ENCODE measurements around the gene SLC1A1. TPM values are rescaled to one million over a fixed set of nuclear protein-coding genes. Genes with fewer than 3 reads are reported as not detected.
"Not testable (repeated sequence)": the region's sequence is repeated elsewhere in the genome, so short reads cannot be mapped to it uniquely, and the experiment has no call there.

The SLC1A1 gene
- polyA plus RNA-seq, 1 donor from 2014 or later: not detected

GRCh38 chr9:4541281-4541680 lies 51.0 kb downstream of the SLC1A1 start:
- Mint-ChIP-seq H3K4me1 (no peaks in the 10 kb centered on the region), H3K4me3 (no peak overlapping the region), H3K9me3 (peaks cover 0 to 4% (median 0%) of the 10 kb centered on the region in 3 donors), H3K36me3 (no peaks in the 10 kb centered on the region), H3K27me3 (no peaks in the 10 kb centered on the region), H3K27ac (no peak overlapping the region)

DNA sequence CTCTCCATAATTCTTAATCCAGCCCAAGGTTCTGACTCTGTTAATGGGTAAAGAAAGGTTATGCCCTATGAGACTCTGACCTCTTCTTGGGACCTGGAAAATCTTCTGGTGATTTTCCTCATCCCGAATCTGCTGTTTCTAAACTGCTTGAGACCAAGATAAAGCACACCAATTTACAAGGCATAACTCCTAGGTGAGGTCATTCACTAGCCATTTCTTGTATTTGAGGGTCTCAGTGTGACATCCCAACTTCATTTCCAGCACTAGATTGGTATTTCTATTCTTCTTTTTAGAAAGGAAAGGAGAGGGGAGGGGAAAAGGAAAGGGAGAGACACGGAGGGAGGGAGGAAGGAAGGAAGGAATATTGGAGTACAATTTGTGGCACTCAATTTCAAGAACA lies 51.6 kb downstream of the SLC1A1 start:
- no peak overlapping the region for H3K27ac Mint-ChIP-seq
- no peaks in the 10 kb centered on the region for H3K36me3 Mint-ChIP-seq
- H3K9me3 Mint-ChIP-seq: peaks cover 0 to 4% (median 0%) of the 10 kb centered on the region in 3 donors
- H3K27me3 Mint-ChIP-seq: no peaks in the 10 kb centered on the region
- H3K4me1 Mint-ChIP-seq: no peaks in the 10 kb centered on the region
- no peak overlapping the region for H3K4me3 Mint-ChIP-seq

DNA sequence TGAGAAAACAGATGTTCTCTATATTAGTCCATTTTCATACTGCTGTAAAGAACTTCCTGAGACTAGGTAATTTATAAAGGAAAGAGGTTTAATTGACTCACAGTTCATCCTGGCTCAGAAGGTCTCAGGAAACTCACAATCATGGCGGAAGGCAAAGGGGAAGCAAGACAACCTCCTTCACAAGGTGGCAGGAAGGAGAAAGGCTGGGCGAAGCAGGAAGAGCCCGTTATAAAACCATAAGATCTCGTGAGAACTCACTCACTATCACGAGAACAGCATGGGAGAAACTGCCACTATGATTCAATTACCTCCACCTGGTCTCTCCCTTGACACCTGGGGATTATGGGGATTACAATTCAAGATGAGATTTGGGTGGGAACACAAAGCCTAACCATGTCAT lies 54.4 kb downstream of the SLC1A1 start:
- not testable (repeated sequence) for H3K27ac Mint-ChIP-seq, H3K4me1 Mint-ChIP-seq, H3K4me3 Mint-ChIP-seq, H3K9me3 Mint-ChIP-seq, H3K27me3 Mint-ChIP-seq, H3K36me3 Mint-ChIP-seq

DNA sequence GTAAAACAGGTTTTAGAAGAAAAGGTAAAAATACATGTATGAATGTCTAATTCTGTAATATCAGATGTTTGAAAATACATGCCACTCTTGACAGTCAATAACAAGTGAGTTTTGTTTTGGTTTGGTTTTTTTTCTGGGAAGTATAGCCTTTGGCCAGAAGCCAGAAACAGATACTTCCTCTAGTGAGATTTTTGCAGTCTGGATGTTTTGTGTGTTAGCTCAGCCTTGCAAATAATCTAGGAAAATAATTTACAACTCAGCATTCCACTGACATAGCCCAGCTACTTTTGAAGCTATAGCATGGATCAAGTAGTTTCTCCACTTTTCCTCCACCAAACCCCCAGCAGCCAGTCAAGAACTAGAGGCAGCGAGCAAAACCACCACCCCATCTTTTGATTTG lies 56.7 kb downstream of the SLC1A1 start:
- Mint-ChIP-seq H3K27me3 (peaks cover 1% of the 10 kb centered on the region), H3K36me3 (no peaks in the 10 kb centered on the region), H3K4me3 (no peak overlapping the region), H3K4me1 (no peaks in the 10 kb centered on the region), H3K27ac (no peak overlapping the region), H3K9me3 (no peaks in the 10 kb centered on the region)

DNA sequence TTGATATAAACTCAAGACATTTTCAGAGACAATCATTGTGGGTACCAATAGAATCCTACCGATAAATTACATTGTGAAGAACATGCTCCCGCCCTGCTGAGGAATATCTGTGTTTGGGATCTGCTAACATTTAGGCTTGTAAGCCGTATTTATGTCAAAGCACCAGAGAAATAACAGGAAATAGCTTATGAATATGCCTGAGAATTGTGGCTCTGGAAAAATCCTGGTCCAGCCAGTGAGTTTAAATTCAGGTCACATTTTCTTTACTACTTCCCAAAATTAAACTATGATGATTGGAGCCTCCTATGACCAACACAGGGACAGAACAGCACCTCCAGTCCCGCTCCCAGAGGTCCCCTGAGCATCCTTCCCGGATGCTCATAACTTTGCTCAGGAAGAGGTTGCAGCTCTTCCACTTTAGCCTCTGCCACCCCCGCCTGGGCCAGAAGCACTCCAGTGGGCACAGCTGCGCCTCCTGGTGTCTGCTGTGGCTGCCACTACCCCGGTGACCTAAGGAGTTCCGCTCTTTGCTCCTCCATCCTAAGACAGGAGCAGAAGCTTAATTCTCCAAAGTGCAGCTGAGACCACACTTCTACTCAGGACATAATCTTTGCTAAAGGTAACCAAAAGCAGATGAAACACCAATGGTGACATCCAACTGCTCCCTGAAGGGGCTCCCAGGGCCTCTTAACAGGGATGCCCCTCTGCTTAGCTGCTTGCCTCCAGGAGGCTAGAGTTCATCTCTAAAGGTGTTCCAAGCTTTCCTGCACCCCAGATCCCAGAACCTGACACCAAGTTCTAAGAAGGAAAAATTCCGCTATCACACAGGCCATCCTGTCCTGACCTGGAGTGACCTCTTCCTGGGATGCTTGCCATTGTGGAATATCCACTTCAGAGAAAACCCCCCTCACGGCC lies 58.8 kb downstream of the SLC1A1 start:
- Mint-ChIP-seq H3K9me3 (no peaks in the 10 kb centered on the region), H3K27ac (no peak overlapping the region), H3K4me1 (no peaks in the 10 kb centered on the region), H3K4me3 (no peak overlapping the region), H3K27me3 (peaks cover 1% of the 10 kb centered on the region), H3K36me3 (no peaks in the 10 kb centered on the region)

DNA sequence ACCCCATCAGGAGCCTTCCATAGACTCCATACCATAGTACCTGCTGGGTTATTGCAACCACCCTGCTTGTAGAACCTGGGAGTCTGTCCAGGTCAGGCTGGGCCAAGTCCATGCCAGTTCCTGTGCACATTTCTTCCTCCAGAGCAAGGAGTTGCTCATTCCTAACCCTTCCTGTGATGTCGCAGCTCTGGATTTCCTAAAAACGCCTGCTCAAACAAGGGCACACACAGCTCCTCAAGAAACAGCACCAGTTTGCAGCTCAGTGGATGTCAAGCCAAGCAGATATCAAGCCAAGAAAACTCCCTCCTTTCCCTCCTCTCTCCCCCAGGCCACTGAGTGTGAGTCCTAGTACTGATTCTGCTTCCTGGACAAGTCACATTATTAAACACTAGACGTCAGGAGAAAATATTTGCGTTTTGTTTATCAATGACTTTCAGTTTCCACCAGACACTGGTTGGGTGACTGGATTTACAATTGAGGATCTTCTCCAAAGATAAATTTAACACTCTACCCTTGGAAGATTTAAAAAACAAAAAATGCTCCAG lies 59.6 kb downstream of the SLC1A1 start:
- Mint-ChIP-seq H3K27me3 (peaks cover 1% of the 10 kb centered on the region), H3K4me3 (no peak overlapping the region), H3K4me1 (no peaks in the 10 kb centered on the region), H3K9me3 (no peaks in the 10 kb centered on the region), H3K36me3 (no peaks in the 10 kb centered on the region), H3K27ac (no peak overlapping the region)

DNA sequence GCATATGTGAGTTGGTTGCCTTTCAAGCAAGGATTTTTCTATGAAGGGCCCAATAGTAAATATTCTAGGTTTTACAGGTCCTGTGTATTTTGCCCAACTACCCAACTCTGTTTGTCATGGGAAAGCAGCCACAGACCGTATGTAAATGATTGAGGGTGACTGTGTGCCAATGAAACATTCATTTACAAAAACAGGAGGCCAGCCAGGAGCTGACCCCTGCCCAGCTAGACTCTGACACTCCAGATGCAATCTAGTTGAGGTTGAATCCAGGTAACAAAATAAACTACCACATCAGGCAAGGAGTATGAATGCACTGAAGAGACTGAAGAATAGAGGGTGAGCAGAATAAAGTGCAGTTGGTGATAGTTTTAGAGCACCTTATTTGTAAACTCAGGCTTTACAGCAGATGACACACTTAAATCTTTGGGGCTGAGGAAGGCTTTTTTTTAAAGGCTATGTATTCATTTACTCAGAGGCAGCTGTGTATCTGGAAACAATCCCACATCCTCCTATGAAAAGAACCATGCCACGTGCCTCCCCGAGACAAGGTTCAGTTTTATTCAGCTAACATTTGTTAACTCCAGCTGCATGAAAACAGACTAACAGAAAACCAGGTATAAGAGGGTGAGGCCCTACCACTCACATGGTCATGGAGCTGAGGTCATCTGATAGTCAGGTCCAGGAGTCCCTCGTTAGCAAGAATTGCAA lies 60.7 kb downstream of the SLC1A1 start:
- H3K4me3 Mint-ChIP-seq: no peak overlapping the region
- peaks cover 1% of the 10 kb centered on the region for H3K27me3 Mint-ChIP-seq
- H3K27ac Mint-ChIP-seq: no peak overlapping the region
- H3K36me3 Mint-ChIP-seq: no peaks in the 10 kb centered on the region
- H3K9me3 Mint-ChIP-seq: no peaks in the 10 kb centered on the region
- H3K4me1 Mint-ChIP-seq: no peaks in the 10 kb centered on the region

DNA sequence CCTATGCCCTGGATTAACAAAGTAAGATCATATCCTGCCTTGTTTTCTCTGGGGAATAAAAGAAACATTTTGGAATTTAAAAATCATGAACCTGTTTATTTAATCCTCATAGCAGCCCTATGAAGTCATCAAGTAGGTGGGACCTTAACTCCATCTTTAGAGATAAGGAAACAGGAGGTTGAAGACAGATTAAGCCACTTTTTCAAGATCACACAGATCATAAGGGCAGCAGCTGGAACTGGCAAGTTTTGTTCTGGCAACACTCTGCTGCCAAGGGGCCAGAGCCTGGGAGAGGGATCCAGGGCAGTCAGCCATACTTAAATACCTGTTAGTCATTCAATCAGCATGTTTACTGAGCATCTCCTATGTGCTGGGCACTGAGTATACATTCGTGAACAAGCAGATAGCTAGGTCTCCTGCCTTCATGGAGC lies 63.7 kb downstream of the SLC1A1 start:
- no peaks in the 10 kb centered on the region for H3K36me3 Mint-ChIP-seq
- H3K4me1 Mint-ChIP-seq: peaks cover under 1 to 5% (median under 1%) of the 10 kb centered on the region in 3 donors
- no peak overlapping the region for H3K27ac Mint-ChIP-seq
- H3K27me3 Mint-ChIP-seq: peaks cover 1% of the 10 kb centered on the region
- no peaks in the 10 kb centered on the region for H3K9me3 Mint-ChIP-seq
- H3K4me3 Mint-ChIP-seq: no peak overlapping the region

DNA sequence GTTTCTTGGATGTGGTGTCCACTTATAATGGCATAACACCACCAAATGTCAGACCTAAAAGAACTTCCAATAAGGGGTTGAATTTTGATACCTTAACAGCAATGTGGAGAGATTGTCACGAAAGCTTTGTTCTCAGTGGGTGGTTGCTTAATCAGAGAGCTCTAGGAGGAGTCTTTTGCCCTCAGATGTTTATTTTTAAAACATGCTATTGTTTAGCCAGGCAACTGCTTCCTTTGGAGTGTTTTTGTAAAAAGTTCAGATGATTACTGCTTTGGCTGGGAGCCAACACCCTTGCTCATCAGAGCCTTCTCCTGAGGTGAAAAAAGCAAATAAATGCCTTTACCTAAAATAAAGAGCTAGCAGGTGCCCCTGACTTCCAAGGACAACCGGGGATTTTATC lies 65.0 kb downstream of the SLC1A1 start:
- Mint-ChIP-seq H3K4me1 (peaks cover 9 to 13% (median 13%) of the 10 kb centered on the region in 3 donors), H3K9me3 (peaks cover 0 to 2% (median 0%) of the 10 kb centered on the region in 3 donors), H3K4me3 (no peak overlapping the region), H3K27me3 (peaks cover 4% of the 10 kb centered on the region), H3K36me3 (no peaks in the 10 kb centered on the region), H3K27ac (no peak overlapping the region)

GRCh38 chr9:4558371-4558998 lies 68.2 kb downstream of the SLC1A1 start:
- Mint-ChIP-seq H3K27ac (no peak overlapping the region), H3K4me3 (no peak overlapping the region), H3K9me3 (peaks cover 0 to 2% (median 0%) of the 10 kb centered on the region in 3 donors), H3K36me3 (no peaks in the 10 kb centered on the region), H3K4me1 (peaks cover 11 to 14% (median 13%) of the 10 kb centered on the region in 3 donors), H3K27me3 (peaks cover 10% of the 10 kb centered on the region)

GRCh38 chr9:4559261-4560182 lies 69.3 kb downstream of the SLC1A1 start:
- Mint-ChIP-seq H3K27me3 (peaks cover 10% of the 10 kb centered on the region), H3K4me3 (peak overlapping the region in 2 of 4 donors; percentile 3 to 78), H3K9me3 (peaks cover 0 to 2% (median 0%) of the 10 kb centered on the region in 3 donors), H3K36me3 (no peaks in the 10 kb centered on the region), H3K4me1 (peaks cover 11 to 14% (median 13%) of the 10 kb centered on the region in 3 donors), H3K27ac (no peak overlapping the region)

DNA sequence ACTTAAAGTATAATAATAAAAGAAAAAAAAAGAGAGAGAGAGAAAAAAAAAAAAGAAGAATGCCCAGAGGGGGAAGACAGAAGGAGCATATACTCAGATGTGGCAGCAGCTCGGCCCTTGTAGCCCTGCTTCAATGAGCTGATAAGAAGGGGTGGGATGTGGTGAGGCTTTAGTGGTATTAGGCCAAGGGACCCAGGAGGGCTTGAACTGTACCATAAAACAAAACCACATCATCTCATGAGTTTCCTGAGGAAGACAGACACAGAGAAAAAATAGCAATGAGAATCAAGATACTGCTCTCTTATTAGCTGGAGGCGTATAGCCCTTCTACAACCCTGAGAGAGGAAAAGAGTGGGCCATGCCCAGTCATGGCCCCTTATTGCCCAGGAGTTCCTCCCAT lies 72.8 kb downstream of the SLC1A1 start:
- H3K9me3 Mint-ChIP-seq: peaks cover 2 to 6% (median 3%) of the 10 kb centered on the region in 3 donors
- peaks cover 14% of the 10 kb centered on the region for H3K27me3 Mint-ChIP-seq
- no peaks in the 10 kb centered on the region for H3K36me3 Mint-ChIP-seq
- no peak overlapping the region for H3K27ac Mint-ChIP-seq
- peaks cover 11 to 13% (median 12%) of the 10 kb centered on the region in 3 donors for H3K4me1 Mint-ChIP-seq
- no peak overlapping the region for H3K4me3 Mint-ChIP-seq

DNA sequence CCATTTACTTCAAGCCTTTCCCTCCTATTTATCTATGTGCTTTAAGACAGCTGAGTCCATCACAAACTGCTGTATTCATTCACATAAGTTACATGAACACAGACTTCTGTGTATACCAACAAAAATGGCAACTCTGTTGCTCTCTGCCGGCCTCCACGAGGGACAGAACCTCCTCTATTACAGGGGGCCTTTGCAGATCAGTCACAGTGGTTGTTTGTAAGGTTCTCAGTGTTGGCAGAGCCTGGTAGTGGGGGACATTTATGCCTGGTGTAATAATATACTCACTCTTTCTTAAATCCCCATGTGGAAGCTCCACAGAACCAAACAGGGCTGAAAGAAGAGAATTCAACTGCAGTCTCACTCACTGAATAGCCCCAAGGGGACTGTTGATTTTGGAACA lies 76.5 kb downstream of the SLC1A1 start:
- H3K27me3 Mint-ChIP-seq: peaks cover 4% of the 10 kb centered on the region
- no peaks in the 10 kb centered on the region for H3K4me1 Mint-ChIP-seq
- no peak overlapping the region for H3K27ac Mint-ChIP-seq
- H3K36me3 Mint-ChIP-seq: peaks cover 2% of the 10 kb centered on the region
- no peak overlapping the region for H3K4me3 Mint-ChIP-seq
- peaks cover 0 to 6% (median 3%) of the 10 kb centered on the region in 3 donors for H3K9me3 Mint-ChIP-seq

DNA sequence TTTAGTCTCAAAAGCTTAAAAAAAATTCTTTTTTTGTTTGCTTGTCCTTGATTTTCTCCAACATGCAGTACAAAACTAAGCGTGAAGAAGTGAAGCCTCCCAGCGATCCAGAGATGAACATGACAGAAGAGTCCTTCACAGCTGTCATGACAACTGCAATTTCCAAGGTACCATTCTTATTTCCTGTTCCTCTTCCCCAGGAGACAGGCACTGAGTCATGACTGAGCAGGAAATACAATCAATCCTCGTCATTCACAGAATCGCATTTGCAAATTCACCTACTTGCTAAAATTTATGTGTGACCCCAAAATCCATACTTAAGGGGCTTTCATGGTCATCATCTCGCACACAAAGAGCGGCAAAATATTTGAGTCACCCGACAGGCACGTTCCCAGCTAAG lies 77.3 kb downstream of the SLC1A1 start:
- Mint-ChIP-seq H3K4me3 (no peak overlapping the region), H3K27me3 (peaks cover 4% of the 10 kb centered on the region), H3K9me3 (peaks cover 0 to 6% (median 3%) of the 10 kb centered on the region in 3 donors), H3K27ac (no peak overlapping the region), H3K36me3 (peaks cover 5% of the 10 kb centered on the region), H3K4me1 (no peaks in the 10 kb centered on the region)

Data from IgD-negative memory B cell (primary cell).